K562 (cell line): ENCODE results near the gene C1orf50. TPM values are rescaled to one million over a fixed set of nuclear protein-coding genes. Genes with fewer than 3 reads are reported as not detected.

Source experiments
- CBX1 ChIP-seq: sonication (generic); IDR thresholded peaks from 2 replicates; pipeline ENCODE4 v1.6.1; 2016; ENCODE audit warnings: antibody characterized with exemption, low read depth, mild to moderate bottlenecking
- CBX2 ChIP-seq: fragments of 200-600 bp; sonication (generic); IDR thresholded peaks from one replicate; pipeline ENCODE4 v1.6.1; 2012; ENCODE audit warnings: mild to moderate bottlenecking, low read length, inconsistent platforms; ENCODE audit not compliant: insufficient read depth, poor library complexity, severe bottlenecking
- CCAR2 ChIP-seq: fragments of 200-400 bp; formaldehyde crosslinking; IDR thresholded peaks from 2 replicates; pipeline ENCODE4 v1.6.1; 2017; ENCODE audit warnings: mild to moderate bottlenecking, low read depth, low read length
- ETV5 ChIP-seq: sonication (generic); formaldehyde crosslinking; IDR thresholded peaks from 2 replicates; pipeline ENCODE4 v1.4.0; 2020; ENCODE audit warnings: low read depth, mild to moderate bottlenecking, missing genetic modification reagents
- ETV6 ChIP-seq, 3 experiments: fragments of 150-350 bp in 1 of 3; sonication (generic) in 1 of 3; formaldehyde crosslinking in 1 of 3; IDR thresholded peaks; 2 replicates each; pipeline versions ENCODE4 v1.6.1 to v1.8.0; 2014 to 2022; ENCODE audit warnings: borderline replicate concordance in 2 of 3, low read depth in 2 of 3, antibody characterized with exemption in 1 of 3, low read length in 1 of 3, mild to moderate bottlenecking in 1 of 3, missing genetic modification reagents in 1 of 3
- GABPB1 ChIP-seq: sonication (generic); formaldehyde crosslinking; IDR thresholded peaks from 2 replicates; pipeline ENCODE4 v1.8.0; 2022; ENCODE audit warnings: mild to moderate bottlenecking, missing genetic modification reagents
- HOXB6 ChIP-seq: fragments of 250-450 bp; sonication (Bioruptor Pico); IDR thresholded peaks from 2 replicates; pipeline ENCODE4 v1.5.1; 2022; ENCODE audit warnings: mild to moderate bottlenecking, borderline replicate concordance
- L3MBTL2 ChIP-seq: fragments of 450-650 bp; IDR thresholded peaks from 2 replicates; pipeline ENCODE4 v1.6.1; 2016; ENCODE audit warnings: mild to moderate bottlenecking, moderate library complexity
- MECOM ChIP-seq: fragments of 250-450 bp; sonication (Bioruptor Pico); IDR thresholded peaks from 2 replicates; pipeline ENCODE4 v1.8.0; 2022; ENCODE audit warnings: inconsistent platforms
- MYBL2 ChIP-seq, 2 experiments: fragments of 450-650 bp in 1 of 2; sonication (generic) in 1 of 2; formaldehyde crosslinking in 1 of 2; IDR thresholded peaks; 2 replicates each; pipeline versions ENCODE4 v1.6.1 to v1.8.1; 2017 to 2022; ENCODE audit warnings: borderline replicate concordance in 1 of 2, inconsistent platforms in 1 of 2, low read depth in 1 of 2, mild to moderate bottlenecking in 1 of 2, missing genetic modification reagents in 1 of 2, moderate library complexity in 1 of 2
- POLR2G ChIP-seq: fragments of 200-400 bp; formaldehyde crosslinking; IDR thresholded peaks from 2 replicates; pipeline ENCODE4 v1.6.1; 2017; ENCODE audit warnings: low read depth, mild to moderate bottlenecking, antibody characterized with exemption, low read length, moderate library complexity
- SETDB1 ChIP-seq: IDR thresholded peaks from one replicate; pipeline ENCODE4 v1.6.1; 2012; ENCODE audit warnings: low read length, control low read depth, inconsistent platforms
- SRSF7 ChIP-seq: fragments of 200-400 bp; formaldehyde crosslinking; optimal IDR thresholded peaks from 2 replicates; pipeline ENCODE3; 2017; ENCODE audit warnings: mild to moderate bottlenecking, low read depth, low read length
- TCFL5 ChIP-seq: fragments of 250-450 bp; sonication (Bioruptor Pico); conservative IDR thresholded peaks from 2 replicates; pipeline ENCODE4 v1.6.1; 2021; ENCODE audit warnings: mild to moderate bottlenecking, moderate library complexity, matching md5 sums
- TRIM28 ChIP-seq: fragments of 450-650 bp; IDR thresholded peaks from 2 replicates; pipeline ENCODE4 v1.6.1; 2017
- XRCC5 ChIP-seq: fragments of 200-400 bp; formaldehyde crosslinking; IDR thresholded peaks from 2 replicates; pipeline ENCODE4 v1.6.1; 2017; ENCODE audit warnings: low read depth, mild to moderate bottlenecking, low read length
- ZBTB7A ChIP-seq: IDR thresholded peaks from 2 replicates; pipeline ENCODE4 v1.6.1; 2011; ENCODE audit warnings: low read depth, mild to moderate bottlenecking, low read length, moderate library complexity, borderline replicate concordance; ENCODE audit not compliant: control insufficient read depth
- polyA plus RNA-seq, 8 experiments: library from polyadenylated mRNA; depleted of rRNA in 4 of 8; stranded (reverse) in 5 of 8; unstranded in 3 of 8; fragments of >200 nt; fragmentation: Nextera tagmentation in 2 of 8; fragmentation: Illumina TruSeq in 1 of 8; extraction: Ambion mirVana in 2 of 8; extraction: Trizol in 1 of 8; gene quantifications; 2 replicates each; pipeline versions ENCODE4 v1.2.1 to v1.2.3, GENCODE V29; 2011 to 2014; ENCODE audit warnings: inconsistent platforms in 1 of 8, missing spikeins in 1 of 8
- total RNA-seq, 7 experiments: library from RNA; depleted of rRNA in 6 of 7; stranded (reverse); fragments of >200 nt in 6 of 7; fragmentation: Illumina TruSeq in 2 of 7; extraction: Trizol in 2 of 7; gene quantifications; 2 replicates each; pipeline versions ENCODE4 v1.2.1 to v1.2.3, GENCODE V29; 2011 to 2021; ENCODE audit warnings: low replicate concordance in 1 of 7
- TF ChIP-seq, protein P1 (sequence below): fragments of 450-650 bp; IDR thresholded peaks from 2 replicates; pipeline ENCODE4 v1.6.1; 2016; ENCODE audit warnings: low read depth, mild to moderate bottlenecking, moderate library complexity
- TF ChIP-seq, protein P2 (sequence below): sonication (generic); formaldehyde crosslinking; IDR thresholded peaks from 2 replicates; pipeline ENCODE4 v1.8.0; 2022; ENCODE audit warnings: missing genetic modification reagents, mild to moderate bottlenecking, borderline replicate concordance
- TF ChIP-seq, protein P3 (sequence below), 3 experiments: fragments of 200-800 bp in 1 of 3; sonication (Bioruptor generic) in 1 of 3; sonication (generic) in 1 of 3; formaldehyde crosslinking in 1 of 3; IDR thresholded peaks; 2 replicates each; pipeline versions ENCODE4 v1.6.1 to v1.8.0; 2016 to 2022; ENCODE audit warnings: mild to moderate bottlenecking in 2 of 3, missing compliant biosample characterization in 2 of 3, missing genetic modification characterization in 2 of 3, missing genetic modification reagents in 1 of 3

Gene C1orf50
- total and polyA plus RNA-seq, 9 of the 15 experiments (the other 6 are each of a cell fraction or from before 2014, with no cell fraction given) = 0.55 to 13.9 (median 5.2) TPM

DNA sequence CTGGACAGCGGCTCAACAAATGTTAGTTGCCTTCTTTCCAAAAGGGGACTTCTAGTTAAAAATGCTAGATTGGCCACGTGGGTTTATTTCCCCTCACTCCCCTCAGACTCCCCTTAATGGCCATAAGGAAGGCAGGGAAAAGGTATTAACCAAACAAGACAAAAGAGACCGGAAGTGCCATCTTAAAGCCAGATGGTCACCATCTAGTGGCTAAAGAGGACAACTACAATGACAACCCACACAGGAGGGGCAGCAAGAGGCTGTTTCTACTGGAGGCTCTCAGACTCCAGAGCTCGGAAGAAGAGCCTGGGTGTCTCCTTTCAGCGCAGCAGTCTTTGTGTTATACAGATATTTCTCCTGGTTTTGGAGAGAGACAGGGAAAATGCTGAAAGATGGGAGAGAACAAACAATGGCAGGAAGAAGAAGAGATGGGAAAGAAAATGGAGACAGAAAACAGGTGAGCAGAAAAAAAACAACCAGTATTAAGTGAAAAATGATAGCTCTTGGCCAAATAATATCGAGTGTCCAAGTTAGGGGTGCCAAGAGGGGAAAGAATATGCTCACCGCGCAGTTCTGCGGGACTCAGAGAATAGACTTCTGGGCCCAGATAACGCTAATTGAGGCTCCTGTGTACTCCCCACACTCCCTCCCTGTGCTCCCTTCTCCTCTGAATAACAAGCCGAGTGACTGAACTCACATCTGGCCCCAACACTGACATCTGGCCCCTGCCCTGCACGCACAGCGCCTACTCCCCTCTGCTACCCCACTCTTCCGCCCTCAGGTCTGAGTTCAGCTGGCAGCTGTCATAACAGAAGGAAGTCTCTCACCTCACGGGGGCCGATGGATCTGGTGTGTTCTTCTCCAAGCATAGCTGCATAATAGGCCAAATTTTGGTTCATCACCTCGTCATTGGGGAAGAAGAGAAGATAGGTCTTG, 9.8 kb upstream of the C1orf50 start (continued):
- no peak for TF ChIP-seq ZBTB7A
- TF ChIP-seq SETDB1 = no peak
- no peak for TF ChIP-seq SRSF7
- no peak for TF ChIP-seq CBX2
- no peak for TF ChIP-seq CCAR2
- TF ChIP-seq POLR2G = no peak
- peak; percentile 21; the same call in 1 of the 2 replicates for TF ChIP-seq L3MBTL2
- no peak for TF ChIP-seq CBX1
- TF ChIP-seq, protein P1, sequence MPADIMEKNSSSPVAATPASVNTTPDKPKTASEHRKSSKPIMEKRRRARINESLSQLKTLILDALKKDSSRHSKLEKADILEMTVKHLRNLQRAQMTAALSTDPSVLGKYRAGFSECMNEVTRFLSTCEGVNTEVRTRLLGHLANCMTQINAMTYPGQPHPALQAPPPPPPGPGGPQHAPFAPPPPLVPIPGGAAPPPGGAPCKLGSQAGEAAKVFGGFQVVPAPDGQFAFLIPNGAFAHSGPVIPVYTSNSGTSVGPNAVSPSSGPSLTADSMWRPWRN = no peak
- no peak for TF ChIP-seq HOXB6 (CRISPR knock-in tag)
- peak; percentile 67; the same call in 1 of the 2 replicates for TF ChIP-seq ETV5 (CRISPR knock-in tag)
- TF ChIP-seq MECOM = no peak
- TF ChIP-seq MYBL2 (IDR thresholded peaks at IDR 0.05; ENCODE audit: low read depth) = no peak
- no peak for TF ChIP-seq MYBL2 (CRISPR knock-in tag; IDR thresholded peaks at IDR 0.05; ENCODE audit: borderline replicate concordance)
- TF ChIP-seq TRIM28 = peak; percentile 62
- TF ChIP-seq, protein P2, sequence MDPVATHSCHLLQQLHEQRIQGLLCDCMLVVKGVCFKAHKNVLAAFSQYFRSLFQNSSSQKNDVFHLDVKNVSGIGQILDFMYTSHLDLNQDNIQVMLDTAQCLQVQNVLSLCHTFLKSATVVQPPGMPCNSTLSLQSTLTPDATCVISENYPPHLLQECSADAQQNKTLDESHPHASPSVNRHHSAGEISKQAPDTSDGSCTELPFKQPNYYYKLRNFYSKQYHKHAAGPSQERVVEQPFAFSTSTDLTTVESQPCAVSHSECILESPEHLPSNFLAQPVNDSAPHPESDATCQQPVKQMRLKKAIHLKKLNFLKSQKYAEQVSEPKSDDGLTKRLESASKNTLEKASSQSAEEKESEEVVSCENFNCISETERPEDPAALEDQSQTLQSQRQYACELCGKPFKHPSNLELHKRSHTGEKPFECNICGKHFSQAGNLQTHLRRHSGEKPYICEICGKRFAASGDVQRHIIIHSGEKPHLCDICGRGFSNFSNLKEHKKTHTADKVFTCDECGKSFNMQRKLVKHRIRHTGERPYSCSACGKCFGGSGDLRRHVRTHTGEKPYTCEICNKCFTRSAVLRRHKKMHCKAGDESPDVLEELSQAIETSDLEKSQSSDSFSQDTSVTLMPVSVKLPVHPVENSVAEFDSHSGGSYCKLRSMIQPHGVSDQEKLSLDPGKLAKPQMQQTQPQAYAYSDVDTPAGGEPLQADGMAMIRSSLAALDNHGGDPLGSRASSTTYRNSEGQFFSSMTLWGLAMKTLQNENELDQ (CRISPR knock-in tag) = no peak
- TF ChIP-seq XRCC5 = 0 out of 2 replicates have a peak, but pooled peaks have one; percentile 48
- no peak for TF ChIP-seq ETV6 (IDR thresholded peaks at IDR 0.05; ENCODE audit: borderline replicate concordance in 1 of 2, low read depth in 2 of 2, low read length in 1 of 2)
- TF ChIP-seq ETV6 (CRISPR knock-in tag; IDR thresholded peaks at IDR 0.05; ENCODE audit: borderline replicate concordance) = no peak
- peak; percentile 84 for TF ChIP-seq GABPB1
- no peak for TF ChIP-seq TCFL5
- TF ChIP-seq, protein P3, sequence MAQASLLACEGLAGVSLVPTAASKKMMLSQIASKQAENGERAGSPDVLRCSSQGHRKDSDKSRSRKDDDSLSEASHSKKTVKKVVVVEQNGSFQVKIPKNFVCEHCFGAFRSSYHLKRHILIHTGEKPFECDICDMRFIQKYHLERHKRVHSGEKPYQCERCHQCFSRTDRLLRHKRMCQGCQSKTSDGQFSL (CRISPR knock-in tag; IDR thresholded peaks at IDR 0.05) = no peak
- TF ChIP-seq, protein P3 (tag; IDR thresholded peaks at IDR 0.05) = no peak
